ENCODE measurements around the gene CALCOCO2.
A peak's percentile ranks its signal among the peaks of the same experiment; 100 is the strongest.
"Not testable (repeated sequence)": the region's sequence is repeated elsewhere in the genome, so short reads cannot be mapped to it uniquely, and the experiment has no call there.

The CALCOCO2 gene

GRCh38 chr17:48830840-48831548, at the start of gene CALCOCO2:
CALCOCO2 (plus strand) TSS chr17:48831035; CDS start chr17:48841708, 10,673 bp downstream.
- DNase-seq, result peak; percentile 86

- no peak for DNase-seq
Measured at GRCh38 chr17:48787828-48788227, 43.0 kb upstream of the CALCOCO2 start.

GRCh38 chr17:48790607-48791127, 40.2 kb upstream of the CALCOCO2 start:
- no peak for DNase-seq

- peak; percentile 44 for DNase-seq
Measured at GRCh38 chr17:48791128-48792032, 39.5 kb upstream of the CALCOCO2 start.

GRCh38 chr17:48792033-48792798, 38.6 kb upstream of the CALCOCO2 start:
- DNase-seq, result no peak

- DNase-seq, result no peak
Measured at GRCh38 chr17:48795444-48796162, 35.2 kb upstream of the CALCOCO2 start.

- DNase-seq, result not testable (repeated sequence)
Measured at GRCh38 chr17:48796163-48796522, 34.7 kb upstream of the CALCOCO2 start.

GRCh38 chr17:48799069-48799723, 31.6 kb upstream of the CALCOCO2 start:
- no peak for DNase-seq

GRCh38 chr17:48800626-48801217, 30.1 kb upstream of the CALCOCO2 start:
- DNase-seq, result no peak

GRCh38 chr17:48804936-48805411, 25.9 kb upstream of the CALCOCO2 start:
- DNase-seq, result peak; percentile 13

GRCh38 chr17:48809182-48809581, 21.7 kb upstream of the CALCOCO2 start:
- no peak for DNase-seq

- DNase-seq, result no peak
Measured at GRCh38 chr17:48812001-48812400, 18.8 kb upstream of the CALCOCO2 start.

GRCh38 chr17:48814504-48814903, 16.3 kb upstream of the CALCOCO2 start:
- no peak for DNase-seq

GRCh38 chr17:48815311-48815710, 15.5 kb upstream of the CALCOCO2 start:
- DNase-seq, result no peak

GRCh38 chr17:48816438-48816773, 14.4 kb upstream of the CALCOCO2 start:
- DNase-seq, result no peak

GRCh38 chr17:48816774-48817590, 13.9 kb upstream of the CALCOCO2 start, which contains the start of gene TTLL6:
TTLL6 (minus strand) TSS chr17:48817229; CDS start chr17:48817072, 157 bp downstream.
- DNase-seq, result peak; percentile 89

- DNase-seq, result no peak
Measured at GRCh38 chr17:48818361-48818841, 12.4 kb upstream of the CALCOCO2 start.

GRCh38 chr17:48819466-48819865, 11.4 kb upstream of the CALCOCO2 start:
- DNase-seq, result no peak

- DNase-seq, result not testable (repeated sequence)
Measured at GRCh38 chr17:48820936-48821335, 9.9 kb upstream of the CALCOCO2 start.

Data from DMS79 (cell line).